Measurements from ENCODE around the gene BCAS3. TPM values are rescaled to one million over a fixed set of nuclear protein-coding genes. Genes with fewer than 3 reads are reported as not detected.
"Not testable (repeated sequence)": the region's sequence is repeated elsewhere in the genome, so short reads cannot be mapped to it uniquely, and the experiment has no call there.

BCAS3 gene
- total RNA-seq, 1 experiment from 2014 or later: 11.4 TPM

- Histone ChIP-seq H3K4me3 (ENCODE audit: insufficient read depth, low read depth, low read length) (no peak overlapping the region), H3K36me3 (replicated peaks; ENCODE audit: control insufficient read depth, insufficient read depth, low read length) (no peaks in the 10 kb centered on the region), H3K27me3 (ENCODE audit: control insufficient read depth, insufficient read depth, low read length) (no peaks in the 10 kb centered on the region)
- no peak for DNase-seq
Measured at GRCh38 chr17:60744355-60744966, 66.8 kb downstream of the BCAS3 start.

- no peaks in the 10 kb centered on the region for H3K27me3 ChIP-seq (ENCODE audit: control insufficient read depth, insufficient read depth, low read length)
- H3K36me3 ChIP-seq (replicated peaks; ENCODE audit: control insufficient read depth, insufficient read depth, low read length): no peaks in the 10 kb centered on the region
- no peak for DNase-seq
- no peak overlapping the region for H3K4me3 ChIP-seq (ENCODE audit: insufficient read depth, low read depth, low read length)
Measured at GRCh38 chr17:60745544-60745943, 67.9 kb downstream of the BCAS3 start.

- no peaks in the 10 kb centered on the region for H3K36me3 ChIP-seq (replicated peaks; ENCODE audit: control insufficient read depth, insufficient read depth, low read length)
- DNase-seq: peak; percentile 49
- no peaks in the 10 kb centered on the region for H3K27me3 ChIP-seq (ENCODE audit: control insufficient read depth, insufficient read depth, low read length)
- no peak overlapping the region for H3K4me3 ChIP-seq (ENCODE audit: insufficient read depth, low read depth, low read length)
Measured at GRCh38 chr17:60747069-60747808, 69.6 kb downstream of the BCAS3 start.

DNA sequence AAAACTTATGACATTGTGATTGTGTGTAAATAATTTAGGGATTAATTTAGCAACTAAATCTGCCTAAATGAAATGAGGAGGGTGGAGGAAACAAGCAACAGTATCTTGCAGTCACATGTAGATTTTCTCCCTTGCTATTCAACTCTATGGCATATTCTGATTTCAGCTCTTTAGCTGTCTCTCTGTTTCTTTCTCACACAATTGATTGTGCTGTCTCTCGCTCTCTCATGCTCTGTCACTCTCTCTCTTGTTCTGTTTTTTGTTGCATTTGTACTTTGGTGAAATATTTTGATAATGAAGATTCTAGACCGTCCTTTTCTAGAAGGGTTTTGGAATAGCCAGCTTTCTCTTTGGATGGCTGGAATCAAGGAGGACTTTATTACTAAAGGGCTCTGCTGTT is 70.6 kb downstream of the BCAS3 start:
- DNase-seq: no peak
- Histone ChIP-seq H3K36me3 (replicated peaks; ENCODE audit: control insufficient read depth, insufficient read depth, low read length) (no peaks in the 10 kb centered on the region), H3K4me3 (ENCODE audit: insufficient read depth, low read depth, low read length) (no peak overlapping the region), H3K27me3 (ENCODE audit: control insufficient read depth, insufficient read depth, low read length) (no peaks in the 10 kb centered on the region)

- no peak for DNase-seq
- H3K36me3 ChIP-seq (replicated peaks; ENCODE audit: control insufficient read depth, insufficient read depth, low read length): no peaks in the 10 kb centered on the region
- H3K4me3 ChIP-seq (ENCODE audit: insufficient read depth, low read depth, low read length): no peak overlapping the region
- no peaks in the 10 kb centered on the region for H3K27me3 ChIP-seq (ENCODE audit: control insufficient read depth, insufficient read depth, low read length)
Measured at GRCh38 chr17:60749050-60749449, 71.4 kb downstream of the BCAS3 start.

DNA sequence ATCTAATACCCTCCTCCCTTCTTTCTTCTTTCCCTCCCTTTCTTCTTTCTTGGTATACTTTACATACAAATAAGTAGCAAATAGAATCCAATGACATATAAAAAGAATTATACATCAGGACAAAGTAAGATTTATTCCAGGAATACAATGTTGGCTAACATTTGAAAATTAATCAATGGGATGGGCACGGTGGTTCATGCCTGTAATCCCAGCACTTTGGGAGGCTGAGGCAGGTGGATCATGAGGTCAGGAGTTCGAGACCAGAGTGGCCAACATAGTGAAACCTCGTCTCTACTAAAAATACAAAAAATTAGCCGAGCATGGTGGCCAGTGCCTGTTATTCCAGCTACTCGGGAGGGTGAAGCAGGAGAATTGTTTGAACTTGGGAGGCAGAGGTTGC is 72.1 kb downstream of the BCAS3 start:
- H3K4me3 ChIP-seq (ENCODE audit: insufficient read depth, low read depth, low read length): no peak overlapping the region
- H3K36me3 ChIP-seq (replicated peaks; ENCODE audit: control insufficient read depth, insufficient read depth, low read length): no peaks in the 10 kb centered on the region
- DNase-seq: no peak
- no peaks in the 10 kb centered on the region for H3K27me3 ChIP-seq (ENCODE audit: control insufficient read depth, insufficient read depth, low read length)

DNA sequence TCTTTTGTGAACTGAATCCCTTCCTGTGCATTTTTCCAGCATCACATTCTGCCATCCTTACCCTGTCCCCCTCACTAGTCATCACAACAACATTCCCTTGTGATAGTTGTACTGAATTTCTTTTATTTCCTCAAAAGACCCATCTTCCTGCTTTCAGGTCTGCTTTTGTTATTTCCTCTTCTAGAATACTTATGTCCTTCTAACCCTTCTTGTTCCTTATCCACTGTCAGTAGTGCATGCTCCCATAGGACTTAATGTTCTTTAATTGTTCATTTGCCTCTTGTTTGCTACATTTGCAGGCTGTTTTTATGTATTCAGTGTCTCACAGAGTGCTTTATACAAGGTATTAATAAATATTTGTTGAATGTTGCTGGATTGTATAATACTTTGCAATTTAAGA is 73.0 kb downstream of the BCAS3 start:
- Histone ChIP-seq H3K36me3 (replicated peaks; ENCODE audit: control insufficient read depth, insufficient read depth, low read length) (no peaks in the 10 kb centered on the region), H3K27me3 (ENCODE audit: control insufficient read depth, insufficient read depth, low read length) (no peaks in the 10 kb centered on the region)
- no peak for DNase-seq

DNA sequence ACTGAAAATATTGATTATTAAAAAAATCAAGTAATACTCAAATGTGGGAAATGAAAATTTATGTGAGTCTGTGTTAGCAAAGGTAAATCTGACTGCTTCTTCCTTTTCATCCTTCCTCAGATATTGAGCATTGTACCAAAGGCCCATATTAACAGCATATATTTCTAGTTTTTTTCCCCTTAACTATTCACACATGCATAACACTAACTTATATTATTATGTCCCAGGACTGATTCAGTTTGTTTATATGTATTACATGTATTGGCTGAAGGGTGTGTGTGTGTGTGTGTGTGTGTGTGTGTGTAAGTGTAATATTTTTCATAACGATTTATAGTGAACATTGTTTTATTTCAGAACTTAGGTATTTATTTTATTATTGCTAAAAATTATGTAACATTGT is 74.2 kb downstream of the BCAS3 start:
- H3K36me3 ChIP-seq (replicated peaks; ENCODE audit: control insufficient read depth, insufficient read depth, low read length): no peaks in the 10 kb centered on the region
- DNase-seq: no peak
- no peaks in the 10 kb centered on the region for H3K27me3 ChIP-seq (ENCODE audit: control insufficient read depth, insufficient read depth, low read length)
- H3K4me3 ChIP-seq (ENCODE audit: insufficient read depth, low read depth, low read length): no peak overlapping the region

More for the DNA sequence above, 73.0 kb downstream of the BCAS3 start:
- no peak overlapping the region for H3K4me3 ChIP-seq (ENCODE audit: insufficient read depth, low read depth, low read length)

DNA sequence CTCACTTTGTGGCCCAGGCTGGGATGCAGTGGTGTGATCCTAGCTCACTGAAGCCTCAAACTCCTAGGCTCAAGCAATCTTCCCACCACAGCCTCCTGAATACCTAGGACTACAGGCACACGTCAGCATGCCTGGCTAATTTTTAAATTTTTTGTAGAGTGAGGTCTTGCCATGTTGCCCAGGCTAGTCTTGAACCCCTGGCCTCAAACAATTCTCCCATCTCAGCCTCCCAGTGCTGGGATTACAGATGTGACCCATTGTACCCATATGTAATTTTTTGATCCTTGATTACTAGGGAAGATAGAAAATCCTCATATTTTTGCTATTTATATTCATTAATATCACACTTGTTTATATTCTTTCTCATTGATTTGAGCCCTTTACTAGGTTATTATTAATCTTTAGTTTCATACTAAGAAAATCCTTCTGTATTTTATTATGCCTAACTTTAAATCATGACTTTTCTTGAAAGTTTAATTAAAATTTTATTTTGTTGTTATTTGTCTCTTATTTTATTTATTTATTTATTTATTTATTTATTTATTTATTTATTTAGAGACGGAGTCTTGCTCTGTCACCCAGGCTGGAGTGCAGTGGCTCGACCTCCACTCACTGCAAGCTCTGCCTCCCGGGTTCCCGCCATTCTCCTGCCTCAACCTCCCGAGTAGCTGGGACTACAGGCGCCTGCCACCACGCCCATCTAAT is 75.4 kb downstream of the BCAS3 start:
- H3K27me3 ChIP-seq (ENCODE audit: control insufficient read depth, insufficient read depth, low read length): no peaks in the 10 kb centered on the region

GRCh38 chr17:60754057-60754604 is 76.5 kb downstream of the BCAS3 start:
- H3K27me3 ChIP-seq (ENCODE audit: control insufficient read depth, insufficient read depth, low read length): no peaks in the 10 kb centered on the region
- no peaks in the 10 kb centered on the region for H3K36me3 ChIP-seq (replicated peaks; ENCODE audit: control insufficient read depth, insufficient read depth, low read length)
- DNase-seq: no peak
- no peak overlapping the region for H3K4me3 ChIP-seq (ENCODE audit: insufficient read depth, low read depth, low read length)

More for the DNA sequence above, 75.4 kb downstream of the BCAS3 start:
- no peak for DNase-seq
- Histone ChIP-seq H3K4me3 (ENCODE audit: insufficient read depth, low read depth, low read length) (no peak overlapping the region), H3K36me3 (replicated peaks; ENCODE audit: control insufficient read depth, insufficient read depth, low read length) (no peaks in the 10 kb centered on the region)

- H3K4me3 ChIP-seq (ENCODE audit: insufficient read depth, low read depth, low read length); DNase-seq; H3K36me3 ChIP-seq (replicated peaks; ENCODE audit: control insufficient read depth, insufficient read depth, low read length); H3K27me3 ChIP-seq (ENCODE audit: control insufficient read depth, insufficient read depth, low read length): not testable (repeated sequence)
Measured at GRCh38 chr17:60756798-60757197, 79.1 kb downstream of the BCAS3 start.

GRCh38 chr17:60757437-60757836 is 79.8 kb downstream of the BCAS3 start:
- H3K4me3 ChIP-seq (ENCODE audit: insufficient read depth, low read depth, low read length): no peak overlapping the region
- H3K36me3 ChIP-seq (replicated peaks; ENCODE audit: control insufficient read depth, insufficient read depth, low read length): no peaks in the 10 kb centered on the region
- no peaks in the 10 kb centered on the region for H3K27me3 ChIP-seq (ENCODE audit: control insufficient read depth, insufficient read depth, low read length)
- DNase-seq: no peak

- no peaks in the 10 kb centered on the region for H3K36me3 ChIP-seq (replicated peaks; ENCODE audit: control insufficient read depth, insufficient read depth, low read length)
- H3K27me3 ChIP-seq (ENCODE audit: control insufficient read depth, insufficient read depth, low read length): no peaks in the 10 kb centered on the region
- DNase-seq: no peak
Measured at GRCh38 chr17:60759756-60760155, 82.1 kb downstream of the BCAS3 start.

DNA sequence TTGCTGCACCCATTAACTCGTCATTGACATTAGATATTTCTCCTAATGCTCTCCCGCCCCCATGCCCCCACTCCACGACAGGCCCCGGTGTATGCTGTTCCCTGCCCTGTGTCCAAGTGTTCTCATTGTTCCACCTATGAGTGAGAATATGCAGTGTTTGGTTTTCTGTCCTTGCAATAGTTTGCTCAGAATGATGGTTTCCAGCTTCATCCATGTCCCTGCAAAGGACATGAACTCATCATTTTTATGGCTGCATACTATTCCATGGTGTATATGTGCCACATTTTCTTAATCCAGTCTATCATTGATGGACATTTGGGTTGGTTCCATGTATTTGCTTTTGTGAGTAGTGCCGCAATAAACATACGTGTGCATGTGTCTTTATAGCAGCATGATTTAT is 83.7 kb downstream of the BCAS3 start:
- H3K4me3 ChIP-seq (ENCODE audit: insufficient read depth, low read depth, low read length); H3K27me3 ChIP-seq (ENCODE audit: control insufficient read depth, insufficient read depth, low read length); DNase-seq; H3K36me3 ChIP-seq (replicated peaks; ENCODE audit: control insufficient read depth, insufficient read depth, low read length): not testable (repeated sequence)

More at GRCh38 chr17:60759756-60760155, 82.1 kb downstream of the BCAS3 start:
- no peak overlapping the region for H3K4me3 ChIP-seq (ENCODE audit: insufficient read depth, low read depth, low read length)

DNA sequence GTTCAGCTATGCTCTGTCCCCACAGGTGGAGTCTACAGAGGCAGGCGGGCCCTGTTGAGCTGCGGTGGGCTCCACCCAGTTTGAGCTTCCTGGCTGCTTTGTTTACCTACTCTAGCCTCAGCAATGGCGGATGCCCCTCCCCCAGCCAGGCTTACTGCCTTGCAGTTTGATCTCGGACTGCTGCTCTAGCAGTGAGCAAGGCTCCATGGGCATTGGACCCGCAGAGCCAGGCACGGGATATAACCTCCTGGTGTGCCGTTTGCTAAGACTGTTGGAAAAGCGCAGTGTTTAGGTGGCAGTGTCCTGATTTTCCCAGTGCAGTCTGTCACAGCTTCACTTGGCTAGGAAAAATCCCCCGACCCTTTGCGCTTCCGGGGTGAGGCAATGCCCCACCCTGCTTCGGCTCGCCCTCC is 89.1 kb downstream of the BCAS3 start:
- DNase-seq: no peak
- Histone ChIP-seq H3K27me3 (ENCODE audit: control insufficient read depth, insufficient read depth, low read length) (no peaks in the 10 kb centered on the region), H3K36me3 (replicated peaks; ENCODE audit: control insufficient read depth, insufficient read depth, low read length) (no peaks in the 10 kb centered on the region), H3K4me3 (ENCODE audit: insufficient read depth, low read depth, low read length) (no peak overlapping the region)
